Measurements from ENCODE around the gene SELENON. TPM values are rescaled to one million over a fixed set of nuclear protein-coding genes. Genes with fewer than 3 reads are reported as not detected.

SELENON gene
- total and polyA plus RNA-seq, 9 of the 15 experiments (the other 6 are each of a cell fraction or from before 2014, with no cell fraction given) = 0.43 to 26.7 (median 7.0) TPM

GRCh38 chr1:25861316-25862286, 61.6 kb downstream of the SELENON start (continued):
- TF ChIP-seq CHD2 (IDR thresholded peaks at IDR 0.05; ENCODE audit: low read depth, low read length) = no peak
- no peak for TF ChIP-seq SNRNP70 (optimal IDR thresholded peaks at IDR 0.05; ENCODE audit: low read depth, low read length)
- TF ChIP-seq GABPA (tag; conservative IDR thresholded peaks at IDR 0.05; ENCODE audit: low read depth) = peak; percentile 78
- TF ChIP-seq POLR3A (IDR thresholded peaks at IDR 0.05; ENCODE audit: borderline replicate concordance, extremely low read depth, insufficient read depth, insufficient read length) = no peak
- TF ChIP-seq ZNF75A (CRISPR knock-in tag; IDR thresholded peaks at IDR 0.05) = no peak
- no peak for TF ChIP-seq HNRNPLL (IDR thresholded peaks at IDR 0.05; ENCODE audit: low read depth, low read length, poor library complexity, severe bottlenecking)
- no peak for TF ChIP-seq COPS2 (conservative IDR thresholded peaks at IDR 0.05)
- no peak for TF ChIP-seq RBM17 (IDR thresholded peaks at IDR 0.05; ENCODE audit: borderline replicate concordance, low read depth, low read length)
- no peak for TF ChIP-seq ZNF23 (CRISPR knock-in tag; IDR thresholded peaks at IDR 0.05)
- no peak for TF ChIP-seq ZNF551 (CRISPR knock-in tag; IDR thresholded peaks at IDR 0.05)
- TF ChIP-seq TEAD1 (CRISPR knock-in tag; IDR thresholded peaks at IDR 0.05) = 0 out of 4 replicates have a peak, but pooled peaks of 1 of the 2 experiments have one; percentile 31
- peak; percentile 61; the same call in 1 of the 2 replicates for TF ChIP-seq JUND (IDR thresholded peaks at IDR 0.05; ENCODE audit: borderline replicate concordance, low read depth, low read length)
- TF ChIP-seq JUND (tag; IDR thresholded peaks at IDR 0.05; ENCODE audit: borderline replicate concordance, low read depth, low read length) = peak; percentile 73; the same call in 2 of the 3 replicates
- TF ChIP-seq RBBP5 (IDR thresholded peaks at IDR 0.05; ENCODE audit: borderline replicate concordance, insufficient read depth, low read length, poor library complexity, severe bottlenecking) = peak; percentile 84
- peak; percentile 31; the same call in 1 of the 2 replicates for TF ChIP-seq TAL1 (IDR thresholded peaks at IDR 0.05)
- no peak for TF ChIP-seq ZKSCAN3 (CRISPR knock-in tag; IDR thresholded peaks at IDR 0.05)
- TF ChIP-seq NUFIP1 (IDR thresholded peaks at IDR 0.05; ENCODE audit: partially characterized antibody) = no peak
- TF ChIP-seq SIX5 (IDR thresholded peaks at IDR 0.05; ENCODE audit: borderline replicate concordance in 1 of 2, insufficient read depth in 1 of 2, low read depth in 1 of 2, low read length in 2 of 2) = no peak
- no peak for TF ChIP-seq GTF3C2 (IDR thresholded peaks at IDR 0.05; ENCODE audit: borderline replicate concordance, extremely low read depth, insufficient read length)
- TF ChIP-seq CHD1 (IDR thresholded peaks at IDR 0.05; ENCODE audit: low read length) = no peak
- no peak for TF ChIP-seq TSHZ1 (CRISPR knock-in tag; IDR thresholded peaks at IDR 0.05)

Data from K562 (cell line).